Measurements from ENCODE around the gene PBRM1.

DNA sequence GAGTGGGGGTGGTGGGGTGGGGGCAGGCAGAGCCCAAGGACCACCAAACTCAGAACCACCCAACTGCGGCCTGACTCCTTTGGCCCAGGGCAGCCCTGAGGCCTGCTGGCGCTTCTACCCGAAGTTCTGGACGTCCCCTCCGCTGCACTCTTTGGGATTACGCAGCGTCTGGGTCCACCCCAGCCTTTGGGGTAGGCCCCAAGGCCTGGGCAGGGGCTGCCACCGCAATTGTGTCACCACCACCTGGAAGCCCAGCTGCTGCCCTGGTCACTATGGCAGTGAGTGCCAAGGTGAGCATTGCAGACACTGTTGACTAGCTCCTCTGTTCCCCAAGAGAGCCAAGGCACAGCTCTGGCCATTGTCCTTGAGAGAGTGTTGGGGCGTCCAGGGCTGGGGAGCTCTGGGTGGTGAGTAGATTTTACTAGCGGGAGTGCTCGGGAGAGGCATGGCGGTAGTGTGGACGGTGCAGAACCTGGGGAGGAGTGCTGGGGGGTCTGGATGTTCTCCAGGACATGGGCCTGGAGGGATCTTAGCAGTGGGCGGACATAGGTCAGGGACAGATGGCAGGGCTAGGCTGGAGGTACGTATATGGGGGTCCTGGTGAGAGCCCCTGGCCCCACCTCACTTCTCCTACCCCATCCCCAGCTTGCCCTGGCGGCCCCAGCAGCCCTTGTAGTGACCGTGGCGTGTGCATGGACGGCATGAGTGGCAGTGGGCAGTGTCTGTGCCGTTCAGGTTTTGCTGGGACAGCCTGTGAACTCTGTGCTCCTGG lies 164.8 kb downstream of the PBRM1 start:
- no peak for TF ChIP-seq POLR2AphosphoS5 (IDR thresholded peaks at IDR 0.05; ENCODE audit: low read depth, low read length)
- no peak for TF ChIP-seq TAF1 (IDR thresholded peaks at IDR 0.05; ENCODE audit: borderline replicate concordance, insufficient read depth, low read length)
